HG03108 (cell line): ENCODE data around the gene FCRL1.
A peak's percentile ranks its signal among the peaks of the same experiment; 100 is the strongest.

Experiments
- ATAC-seq: cut with Tn5 transposase; IDR thresholded peaks from one replicate; pipeline ENCODE4 v1.9.1; 2021; ENCODE audit warnings: moderate library complexity; ENCODE audit not compliant: unreplicated experiment

FCRL1 gene

GRCh38 chr1:157819896-157820295 is at the start of gene FCRL1:
Gene FCRL1 (minus strand): TSS chr1:157820120. CDS start chr1:157820037, 83 bp downstream.
- no peak for ATAC-seq

- ATAC-seq = no peak
Observed at GRCh38 chr1:157868654-157869053, 48.7 kb upstream of the FCRL1 start.

DNA sequence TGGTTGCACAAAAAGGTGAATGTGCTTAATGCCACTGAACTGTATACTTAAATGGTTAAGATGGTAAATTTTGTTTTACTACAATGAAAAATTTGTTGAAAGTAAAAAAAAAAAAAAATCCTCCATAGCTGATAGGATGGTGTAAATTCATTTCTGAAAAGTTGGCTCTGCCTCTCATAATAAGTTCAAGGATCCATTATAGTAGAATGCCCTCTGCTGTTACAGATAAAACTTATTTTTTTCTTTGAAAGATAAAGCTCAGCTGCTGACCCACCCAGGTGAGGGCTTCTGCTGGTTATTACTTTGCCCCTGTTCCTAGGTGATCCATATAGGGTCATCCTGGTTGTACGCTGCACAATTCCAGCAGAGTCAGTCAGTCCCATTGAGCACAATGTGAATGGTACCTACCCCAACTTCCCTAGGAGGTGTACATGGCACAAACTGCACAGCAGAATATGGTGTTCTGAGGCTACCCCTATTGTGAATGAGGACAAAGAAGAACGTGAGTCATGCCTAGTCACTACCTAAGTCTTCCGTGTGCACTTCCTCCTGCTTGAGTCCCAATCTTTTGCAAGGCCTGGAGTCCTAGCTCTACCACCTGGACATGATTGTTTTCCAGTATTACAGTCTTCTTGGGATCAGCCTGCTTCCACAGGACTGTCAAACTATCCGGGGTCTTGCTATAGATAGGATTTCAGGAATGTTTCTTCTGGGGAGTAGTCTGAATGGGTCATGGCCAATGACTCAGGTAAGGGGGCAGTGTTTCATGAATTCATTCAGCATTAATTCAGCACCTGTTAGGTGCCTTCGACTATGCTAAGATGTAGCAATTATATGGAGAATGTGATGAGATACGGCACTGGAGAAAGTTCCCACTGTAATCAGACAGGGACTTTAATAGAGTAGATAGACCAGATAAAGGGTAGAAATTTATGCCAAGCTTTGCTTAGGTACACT is 42.5 kb upstream of the FCRL1 start:
- no peak for ATAC-seq

DNA sequence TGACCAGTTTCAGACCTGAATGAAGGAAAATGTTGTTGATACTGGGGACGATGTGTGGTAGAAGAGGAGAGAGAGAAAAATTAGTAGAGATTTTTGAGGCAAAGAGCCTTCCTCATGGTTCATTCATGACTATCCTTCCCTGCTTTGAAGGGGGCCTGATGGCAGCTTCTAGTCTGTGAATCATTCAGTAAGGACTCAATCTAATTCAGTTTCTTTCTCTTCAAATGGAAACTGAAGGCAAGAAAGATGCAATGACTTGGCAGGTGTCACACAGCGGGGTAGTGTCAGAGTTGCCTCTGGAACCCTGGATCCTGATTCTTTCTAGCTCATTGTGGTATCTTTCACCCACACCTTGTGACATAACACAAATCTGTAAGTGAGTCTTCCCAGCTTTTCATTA is 36.6 kb upstream of the FCRL1 start:
- no peak for ATAC-seq

GRCh38 chr1:157852476-157852875 is 32.6 kb upstream of the FCRL1 start:
- ATAC-seq = no peak

DNA sequence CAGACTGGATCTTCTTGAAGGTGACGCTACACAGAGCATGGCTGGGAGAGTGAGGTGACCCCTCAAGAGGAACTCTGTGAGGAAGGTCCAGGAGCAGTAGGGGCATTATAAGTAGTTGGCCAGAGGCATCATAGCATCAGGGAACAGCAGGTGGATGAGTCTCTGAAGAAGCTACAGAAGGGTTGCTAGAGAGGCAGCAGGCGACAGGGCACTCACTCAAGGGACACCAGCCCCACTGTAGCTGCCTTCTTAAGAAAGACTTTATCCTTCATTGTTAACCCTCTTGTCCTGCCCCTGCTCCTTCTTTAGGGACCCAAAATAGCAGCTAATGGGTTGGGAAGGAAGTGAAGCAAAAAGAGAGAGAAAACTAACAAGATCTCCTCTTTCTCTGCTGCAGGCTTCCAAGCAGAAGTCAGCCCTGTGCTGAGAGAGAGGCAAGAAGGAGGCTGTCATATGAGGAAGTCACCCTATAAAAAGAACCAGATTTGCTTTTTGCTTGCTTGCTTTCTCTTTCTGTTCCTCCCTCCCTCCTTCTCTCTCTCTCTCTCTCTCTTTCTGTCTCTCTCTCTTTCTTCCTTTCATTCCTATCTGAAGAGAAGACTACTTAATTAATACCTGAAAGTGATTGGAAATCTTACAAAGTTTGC is 29.4 kb upstream of the FCRL1 start:
- no peak for ATAC-seq

DNA sequence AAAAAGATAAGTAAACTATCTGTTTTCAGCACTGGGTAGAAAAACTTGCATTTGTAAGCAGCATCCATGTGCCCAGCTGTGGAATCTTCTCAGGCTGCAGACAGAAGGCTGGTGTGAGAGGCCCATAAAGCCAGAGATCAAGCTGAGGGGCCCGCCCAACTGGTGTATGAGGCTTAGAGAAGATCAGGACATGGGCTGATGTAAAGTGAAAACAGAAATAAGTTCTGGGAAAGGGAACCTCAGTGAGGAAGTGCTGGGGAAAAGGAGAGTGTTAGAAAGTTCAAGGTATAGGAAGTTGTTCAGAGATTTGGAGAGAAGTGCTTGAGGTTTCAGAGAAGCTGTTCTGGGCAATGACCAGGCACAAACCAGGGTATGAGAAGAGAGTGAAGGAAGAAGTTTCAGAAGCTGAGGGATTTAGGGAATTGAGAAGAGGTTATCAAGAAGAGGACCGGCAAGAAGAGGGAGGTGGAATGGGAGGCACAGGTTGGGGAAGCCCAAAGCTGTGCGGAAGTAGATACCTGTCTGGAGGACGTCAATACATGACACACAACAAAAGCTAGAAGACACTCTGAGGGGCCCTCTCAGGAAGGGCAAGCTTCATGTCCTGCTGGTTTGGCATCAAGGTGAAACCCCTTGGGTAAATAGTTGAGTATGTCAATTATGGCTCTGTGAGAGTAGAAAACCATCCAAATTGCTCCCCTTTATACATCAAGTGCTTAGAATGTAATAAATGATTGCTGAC is 24.3 kb upstream of the FCRL1 start:
- ATAC-seq = no peak

DNA sequence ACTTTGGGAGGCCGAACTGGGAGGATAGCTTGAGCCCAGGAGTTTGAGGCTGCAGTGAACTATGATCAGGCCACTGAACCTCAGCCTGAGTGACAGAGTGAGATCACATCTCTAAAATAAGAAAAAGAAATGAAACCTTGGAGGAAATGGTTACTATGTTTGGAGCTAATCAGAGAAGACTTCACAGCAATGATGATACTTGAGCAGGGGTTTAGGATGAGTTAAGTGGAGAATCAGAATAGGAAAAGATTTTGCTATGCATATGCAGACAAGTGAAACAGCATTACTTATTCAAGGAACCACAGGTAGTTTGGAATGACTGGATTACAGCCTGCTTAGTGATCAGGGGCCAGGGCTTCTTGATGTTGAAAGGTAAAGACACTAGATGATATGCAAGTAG is 23.0 kb upstream of the FCRL1 start:
- ATAC-seq = no peak

DNA sequence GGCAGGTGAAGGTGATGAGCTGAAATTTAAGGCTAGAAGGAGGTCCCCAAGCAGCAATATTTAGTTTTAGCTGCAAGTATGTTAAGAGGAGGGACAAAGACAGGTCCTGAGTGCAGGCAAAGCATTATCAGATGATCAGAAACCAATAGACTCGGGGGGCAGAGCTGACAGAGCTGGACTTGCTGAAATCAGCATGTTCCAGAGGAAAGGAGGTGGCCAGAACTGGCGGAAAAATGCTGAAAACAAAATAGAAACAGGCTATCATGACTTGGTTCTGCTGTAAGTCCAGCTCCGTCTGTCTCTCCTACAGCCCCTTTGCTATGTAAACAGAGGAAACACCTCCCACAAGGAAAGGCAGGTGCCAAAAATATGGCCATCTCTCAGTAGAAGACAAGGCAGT is 21.8 kb upstream of the FCRL1 start, which contains the start of gene CD5L:
CD5L (minus strand) TSS at position 101 of the 400 bp plus-strand sequence. CDS start 107 bp downstream, outside the sequence.
- ATAC-seq = no peak

DNA sequence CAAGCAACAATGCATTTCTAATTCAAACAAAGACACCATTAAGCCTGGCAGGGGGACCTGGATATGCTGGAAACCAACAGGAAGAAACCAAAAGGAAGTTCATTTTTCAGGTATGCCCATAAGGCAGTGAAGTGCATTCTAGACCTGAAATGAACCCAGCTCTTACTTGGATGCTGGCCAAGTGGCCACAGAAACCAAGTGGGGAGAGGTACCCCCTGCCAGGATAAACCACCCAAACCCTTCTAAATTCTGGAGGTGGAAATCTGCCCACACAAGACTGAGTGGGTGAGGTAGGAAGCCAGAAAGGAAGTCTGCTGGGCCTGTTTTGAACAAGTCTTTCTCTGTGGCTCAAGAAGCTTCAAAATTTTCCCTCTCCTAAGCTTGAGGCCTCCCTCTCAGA is 19.0 kb upstream of the FCRL1 start:
- no peak for ATAC-seq

DNA sequence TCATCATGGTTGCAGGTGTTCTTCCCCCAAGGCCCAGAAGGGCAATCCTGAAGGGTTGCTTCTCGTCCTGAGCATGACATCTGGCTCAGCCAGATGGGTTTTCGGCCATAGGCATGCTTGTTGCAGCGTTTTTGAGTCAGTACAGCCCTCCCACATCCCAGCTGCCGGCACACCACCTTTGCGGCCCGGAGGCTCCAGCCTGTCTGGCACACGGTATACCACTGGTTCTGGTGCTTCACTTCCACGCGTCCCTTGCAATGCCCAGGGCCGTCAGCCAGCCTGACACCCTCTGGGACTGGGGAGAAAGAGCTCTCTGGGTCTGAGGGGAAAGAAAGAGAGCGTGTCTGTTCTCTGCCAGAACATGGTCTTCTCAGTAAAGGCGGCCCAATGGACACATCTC is 14.5 kb upstream of the FCRL1 start:
- no peak for ATAC-seq

- ATAC-seq = no peak
Observed at GRCh38 chr1:157833145-157833544, 13.2 kb upstream of the FCRL1 start.

DNA sequence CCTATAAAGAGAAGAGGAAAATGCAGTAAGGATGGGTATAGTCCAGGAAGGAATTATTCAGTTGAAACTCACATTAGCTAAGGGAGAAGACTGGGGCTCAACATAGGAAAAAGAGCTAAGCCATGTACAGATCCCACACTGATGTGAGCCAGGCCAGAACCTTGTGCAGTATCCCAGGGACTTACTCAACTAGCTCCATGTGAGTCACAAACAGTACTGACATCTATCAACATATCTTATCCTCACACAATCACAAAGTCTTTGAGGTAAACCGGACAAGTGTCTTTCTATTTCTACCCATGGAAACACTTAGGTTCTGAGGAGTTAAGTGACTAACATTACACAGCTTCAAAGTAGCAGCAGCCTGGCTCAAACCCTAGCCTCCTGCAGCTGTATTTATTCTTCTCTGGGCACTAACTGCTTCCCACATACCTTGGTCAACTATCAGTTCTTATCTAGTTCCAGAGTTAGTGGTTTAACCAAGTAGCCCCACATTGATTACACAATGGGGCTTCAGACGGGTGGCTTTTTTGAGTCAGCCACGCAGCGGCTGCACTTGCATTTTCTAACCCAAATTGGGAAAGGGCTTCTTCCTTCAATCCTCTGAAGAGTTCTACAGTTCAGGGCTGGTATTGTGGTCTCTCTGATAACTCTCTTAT is 12.2 kb upstream of the FCRL1 start:
- ATAC-seq = no peak

- ATAC-seq = no peak
Observed at GRCh38 chr1:157830887-157831286, 11.0 kb upstream of the FCRL1 start.

DNA sequence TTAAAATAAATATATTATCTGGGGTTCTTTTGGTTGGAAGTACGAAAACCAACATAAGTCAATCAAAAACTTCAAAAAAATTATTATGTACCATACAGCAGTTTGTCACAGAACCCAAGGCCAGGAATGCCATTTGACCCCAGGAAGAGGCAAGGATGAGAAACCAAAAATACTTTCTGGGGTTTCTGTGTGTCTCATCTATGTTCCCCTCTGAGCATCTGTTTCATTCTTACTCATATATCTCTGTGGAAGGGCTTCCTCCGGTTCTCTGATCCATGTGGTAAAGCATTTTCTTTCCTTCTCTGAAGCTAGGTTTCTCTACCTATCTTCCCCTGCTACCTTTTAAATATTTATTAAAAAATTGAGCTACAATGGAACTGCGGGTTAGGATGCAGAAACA is 9.8 kb upstream of the FCRL1 start:
- ATAC-seq = no peak

DNA sequence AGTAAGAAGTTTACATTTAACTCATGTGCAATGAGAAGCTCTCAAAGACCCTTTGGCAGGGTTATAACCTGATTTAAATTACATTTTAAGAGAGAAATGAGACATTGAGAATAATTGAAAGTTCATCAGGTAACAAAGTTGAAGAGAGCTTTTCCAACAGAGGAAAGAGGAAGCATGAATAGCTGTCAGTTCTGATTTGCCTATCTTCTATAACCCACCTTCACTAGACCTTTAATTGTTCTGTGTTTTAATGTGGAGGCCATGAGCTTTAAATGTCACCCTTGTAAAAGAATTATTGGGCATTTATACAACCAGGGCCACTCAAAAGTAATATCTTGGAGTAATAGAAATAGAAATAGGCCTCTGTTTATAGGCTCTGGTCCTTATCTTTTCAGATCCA is 9.3 kb upstream of the FCRL1 start:
- ATAC-seq = no peak

- no peak for ATAC-seq
Observed at GRCh38 chr1:157820299-157820698, 379 bp upstream of the FCRL1 start.

GRCh38 chr1:157819215-157819614 is 705 bp downstream of the FCRL1 start:
- no peak for ATAC-seq

GRCh38 chr1:157813269-157813668 is 6.7 kb downstream of the FCRL1 start:
- no peak for ATAC-seq

- peak; percentile 83 for ATAC-seq
Observed at GRCh38 chr1:157806431-157807149, 13.3 kb downstream of the FCRL1 start.
